ENCODE measurements around the gene MAP3K6.

DNA sequence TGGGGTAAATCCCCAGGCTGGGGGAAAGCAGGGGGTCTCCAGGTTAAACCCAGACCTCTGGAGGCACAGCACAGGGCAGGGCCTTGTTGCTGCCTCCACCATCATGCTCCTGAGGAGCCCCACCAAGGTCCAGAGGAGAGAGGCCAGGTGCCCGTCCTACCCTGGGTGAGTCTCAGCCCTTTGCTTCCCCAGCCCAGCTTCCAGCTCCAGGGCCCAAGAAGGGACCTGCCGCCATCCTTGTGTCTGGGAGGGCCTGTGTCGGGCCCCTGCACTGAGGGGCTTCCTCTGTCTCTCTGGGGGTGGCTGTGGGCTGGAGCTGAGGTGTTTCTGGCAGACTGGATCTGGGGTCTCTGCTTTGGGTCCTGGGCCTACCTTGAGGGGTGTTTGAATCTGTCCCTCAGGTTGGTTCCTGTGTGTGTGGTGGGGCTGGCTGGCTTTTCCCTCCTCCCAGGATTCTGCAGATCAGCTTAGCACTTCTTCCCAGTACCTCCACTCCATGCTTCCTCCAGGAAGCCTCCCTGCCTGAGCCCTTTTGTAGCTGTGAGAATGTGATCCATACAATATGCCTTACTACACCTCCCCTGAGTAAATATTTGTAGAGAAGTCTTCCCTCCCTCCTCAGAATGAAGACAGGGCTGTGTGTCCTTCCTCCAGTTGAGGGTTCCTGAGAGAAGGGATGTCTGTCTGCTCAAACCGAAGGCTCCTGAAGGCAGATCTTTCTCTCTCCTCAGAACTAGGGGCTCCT is 31.8 kb upstream of the MAP3K6 start:
- TF ChIP-seq, protein P1, sequence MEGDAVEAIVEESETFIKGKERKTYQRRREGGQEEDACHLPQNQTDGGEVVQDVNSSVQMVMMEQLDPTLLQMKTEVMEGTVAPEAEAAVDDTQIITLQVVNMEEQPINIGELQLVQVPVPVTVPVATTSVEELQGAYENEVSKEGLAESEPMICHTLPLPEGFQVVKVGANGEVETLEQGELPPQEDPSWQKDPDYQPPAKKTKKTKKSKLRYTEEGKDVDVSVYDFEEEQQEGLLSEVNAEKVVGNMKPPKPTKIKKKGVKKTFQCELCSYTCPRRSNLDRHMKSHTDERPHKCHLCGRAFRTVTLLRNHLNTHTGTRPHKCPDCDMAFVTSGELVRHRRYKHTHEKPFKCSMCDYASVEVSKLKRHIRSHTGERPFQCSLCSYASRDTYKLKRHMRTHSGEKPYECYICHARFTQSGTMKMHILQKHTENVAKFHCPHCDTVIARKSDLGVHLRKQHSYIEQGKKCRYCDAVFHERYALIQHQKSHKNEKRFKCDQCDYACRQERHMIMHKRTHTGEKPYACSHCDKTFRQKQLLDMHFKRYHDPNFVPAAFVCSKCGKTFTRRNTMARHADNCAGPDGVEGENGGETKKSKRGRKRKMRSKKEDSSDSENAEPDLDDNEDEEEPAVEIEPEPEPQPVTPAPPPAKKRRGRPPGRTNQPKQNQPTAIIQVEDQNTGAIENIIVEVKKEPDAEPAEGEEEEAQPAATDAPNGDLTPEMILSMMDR (IDR thresholded peaks at IDR 0.05; ENCODE audit: low read depth, low read length, missing input control), result no peak
- no peak for TF ChIP-seq TAF1 (conservative IDR thresholded peaks at IDR 0.05)
- TF ChIP-seq, protein P2, sequence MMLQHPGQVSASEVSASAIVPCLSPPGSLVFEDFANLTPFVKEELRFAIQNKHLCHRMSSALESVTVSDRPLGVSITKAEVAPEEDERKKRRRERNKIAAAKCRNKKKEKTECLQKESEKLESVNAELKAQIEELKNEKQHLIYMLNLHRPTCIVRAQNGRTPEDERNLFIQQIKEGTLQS (IDR thresholded peaks at IDR 0.05), result no peak
- TF ChIP-seq, protein P3, sequence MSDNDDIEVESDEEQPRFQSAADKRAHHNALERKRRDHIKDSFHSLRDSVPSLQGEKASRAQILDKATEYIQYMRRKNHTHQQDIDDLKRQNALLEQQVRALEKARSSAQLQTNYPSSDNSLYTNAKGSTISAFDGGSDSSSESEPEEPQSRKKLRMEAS (IDR thresholded peaks at IDR 0.05), result no peak

Data from liver (tissue), 3 donors.